NT2/D1 (cell line): ENCODE data around the gene SLC26A9.

Experiments
- SUZ12 ChIP-seq: IDR thresholded peaks from 2 replicates; pipeline ENCODE4 v1.6.1; 2011; ENCODE audit not compliant: insufficient read length, insufficient read depth; ENCODE audit errors: extremely low read depth
- YY1 ChIP-seq: IDR thresholded peaks from 2 replicates; pipeline ENCODE4 v1.6.1; 2011; ENCODE audit not compliant: insufficient read length, insufficient read depth
- ZNF274 ChIP-seq: IDR thresholded peaks from 2 replicates; pipeline ENCODE4 v1.6.1; 2011; ENCODE audit warnings: mild to moderate bottlenecking, low read depth, low read length

- TF ChIP-seq YY1 = no peak
- no peak for TF ChIP-seq ZNF274
- no peak for TF ChIP-seq SUZ12
Observed at GRCh38 chr1:205963352-205964155, 20.3 kb upstream of the SLC26A9 start.
